NCI-H69 (cell line): ENCODE results near the gene ZMIZ1.
A peak's percentile ranks its signal among the peaks of the same experiment; 100 is the strongest.

ENCODE experiments used
- DNase-seq: peaks from one replicate; lab custom pipeline; 2025; lab: John Stamatoyannopoulos, UW

The ZMIZ1 gene

GRCh38 chr10:79099898-79100448 lies 31.2 kb downstream of the ZMIZ1 start:
- no peak for DNase-seq

GRCh38 chr10:79100771-79101170 lies 32.0 kb downstream of the ZMIZ1 start:
- peak; percentile 35 for DNase-seq

GRCh38 chr10:79101560-79102497 lies 33.1 kb downstream of the ZMIZ1 start:
- DNase-seq, result peak; percentile 66

GRCh38 chr10:79102498-79102874 lies 33.7 kb downstream of the ZMIZ1 start:
- peak; percentile 41 for DNase-seq

- no peak for DNase-seq
These were observed 34.4 kb downstream of the ZMIZ1 start for GRCh38 chr10:79103129-79103528.

GRCh38 chr10:79103585-79103984 lies 34.8 kb downstream of the ZMIZ1 start:
- DNase-seq, result no peak

- DNase-seq, result peak; percentile 11
These were observed 36.5 kb downstream of the ZMIZ1 start for GRCh38 chr10:79105150-79105739.

GRCh38 chr10:79105818-79106217 lies 37.1 kb downstream of the ZMIZ1 start:
- DNase-seq, result no peak

- DNase-seq, result no peak
These were observed 37.7 kb downstream of the ZMIZ1 start for GRCh38 chr10:79106256-79107050.

- DNase-seq, result peak; percentile 90
These were observed 39.0 kb downstream of the ZMIZ1 start for GRCh38 chr10:79107736-79108264.

GRCh38 chr10:79108728-79109127 lies 40.0 kb downstream of the ZMIZ1 start:
- DNase-seq, result no peak

GRCh38 chr10:79111427-79111826 lies 42.7 kb downstream of the ZMIZ1 start:
- no peak for DNase-seq

GRCh38 chr10:79111846-79112614 lies 43.3 kb downstream of the ZMIZ1 start:
- DNase-seq, result no peak

GRCh38 chr10:79112881-79113431 lies 44.2 kb downstream of the ZMIZ1 start:
- peak; percentile 9 for DNase-seq

- DNase-seq, result no peak
These were observed 45.1 kb downstream of the ZMIZ1 start for GRCh38 chr10:79113827-79114226.

- no peak for DNase-seq
These were observed 46.5 kb downstream of the ZMIZ1 start for GRCh38 chr10:79115302-79115701.

- no peak for DNase-seq
These were observed 47.6 kb downstream of the ZMIZ1 start for GRCh38 chr10:79116368-79116767.

GRCh38 chr10:79116801-79117723 lies 48.3 kb downstream of the ZMIZ1 start:
- no peak for DNase-seq

GRCh38 chr10:79118286-79119202 lies 49.8 kb downstream of the ZMIZ1 start:
- no peak for DNase-seq
